IgD-negative memory B cell (primary cell): ENCODE measurements around the gene ENTPD7. TPM values are rescaled to one million over a fixed set of nuclear protein-coding genes. Genes with fewer than 3 reads are reported as not detected.
A peak's percentile ranks its signal among the peaks of the same experiment; 100 is the strongest.

Source experiments
- H3K27ac Mint-ChIP-seq, 3 donors: one replicate each; pipeline ENCODE4 v1.8.0; 2020 to 2022; ENCODE audit warnings: mild to moderate bottlenecking in 3 of 3, mixed read lengths in 3 of 3, moderate library complexity in 1 of 3
- H3K27me3 Mint-ChIP-seq: one replicate; pipeline ENCODE4 v1.8.0; 2021; ENCODE audit warnings: mixed read lengths
- H3K36me3 Mint-ChIP-seq: one replicate; pipeline ENCODE4 v1.8.0; 2020; ENCODE audit warnings: mild to moderate bottlenecking, mixed read lengths
- H3K4me1 Mint-ChIP-seq, 3 donors: one replicate each; pipeline ENCODE4 v1.8.0; 2020 to 2022; ENCODE audit warnings: mixed read lengths in 3 of 3, mild to moderate bottlenecking in 1 of 3
- H3K4me3 Mint-ChIP-seq, 4 donors: one replicate each; pipeline ENCODE4 v1.8.0; 2020 to 2022; ENCODE audit warnings: mild to moderate bottlenecking in 4 of 4, mixed read lengths in 4 of 4, moderate library complexity in 3 of 4
- H3K9me3 Mint-ChIP-seq, 3 donors: one replicate each; pipeline ENCODE4 v1.8.0; 2020 to 2021; ENCODE audit warnings: mixed read lengths in 3 of 3, mild to moderate bottlenecking in 1 of 3
- polyA plus RNA-seq: library from polyadenylated mRNA; unstranded; fragments of 300-500 nt; fragmentation: Illumina TruSeq; gene quantifications from one replicate; pipeline ENCODE4 v1.2.3, GENCODE V29; 2021

ENTPD7 gene
- polyA plus RNA-seq, 1 donor from 2014 or later: 0.99 TPM

- H3K36me3 Mint-ChIP-seq: peaks cover 15% of the 10 kb centered on the region
- H3K9me3 Mint-ChIP-seq: no peaks in the 10 kb centered on the region
- H3K4me1 Mint-ChIP-seq: no peaks in the 10 kb centered on the region
- no peak overlapping the region for H3K4me3 Mint-ChIP-seq
- no peaks in the 10 kb centered on the region for H3K27me3 Mint-ChIP-seq
- no peak overlapping the region for H3K27ac Mint-ChIP-seq
Observed at GRCh38 chr10:99693933-99694583, 34.7 kb downstream of the ENTPD7 start.

GRCh38 chr10:99695761-99696160 is 36.5 kb downstream of the ENTPD7 start:
- Mint-ChIP-seq H3K36me3 (peaks cover 15% of the 10 kb centered on the region), H3K27ac (no peak overlapping the region), H3K9me3 (no peaks in the 10 kb centered on the region), H3K4me3 (no peak overlapping the region), H3K4me1 (no peaks in the 10 kb centered on the region), H3K27me3 (no peaks in the 10 kb centered on the region)

- no peaks in the 10 kb centered on the region for H3K4me1 Mint-ChIP-seq
- no peaks in the 10 kb centered on the region for H3K9me3 Mint-ChIP-seq
- no peaks in the 10 kb centered on the region for H3K27me3 Mint-ChIP-seq
- H3K36me3 Mint-ChIP-seq: peaks cover 6% of the 10 kb centered on the region
- H3K27ac Mint-ChIP-seq: no peak overlapping the region
- no peak overlapping the region for H3K4me3 Mint-ChIP-seq
Observed at GRCh38 chr10:99698504-99699080, 39.3 kb downstream of the ENTPD7 start.

GRCh38 chr10:99700649-99701048 is 41.3 kb downstream of the ENTPD7 start:
- Mint-ChIP-seq H3K9me3 (no peaks in the 10 kb centered on the region), H3K27me3 (no peaks in the 10 kb centered on the region), H3K4me1 (no peaks in the 10 kb centered on the region), H3K27ac (no peak overlapping the region), H3K4me3 (no peak overlapping the region), H3K36me3 (peaks cover 9% of the 10 kb centered on the region)

GRCh38 chr10:99708428-99709012 is 49.2 kb downstream of the ENTPD7 start:
- H3K27me3 Mint-ChIP-seq: no peaks in the 10 kb centered on the region
- H3K4me1 Mint-ChIP-seq: peaks cover 0 to 1% (median 0%) of the 10 kb centered on the region in 3 donors
- no peak overlapping the region for H3K27ac Mint-ChIP-seq
- peaks cover 4% of the 10 kb centered on the region for H3K36me3 Mint-ChIP-seq
- H3K4me3 Mint-ChIP-seq: no peak overlapping the region
- H3K9me3 Mint-ChIP-seq: no peaks in the 10 kb centered on the region

- Mint-ChIP-seq H3K36me3 (peaks cover 4% of the 10 kb centered on the region), H3K4me3 (no peak overlapping the region), H3K27ac (peak overlapping the region in 1 of 3 donors; percentile 35), H3K9me3 (no peaks in the 10 kb centered on the region), H3K27me3 (no peaks in the 10 kb centered on the region), H3K4me1 (peaks cover 0 to 1% (median 0%) of the 10 kb centered on the region in 3 donors)
Observed at GRCh38 chr10:99709480-99710229, 50.3 kb downstream of the ENTPD7 start.

- Mint-ChIP-seq H3K36me3 (peaks cover 2% of the 10 kb centered on the region), H3K4me1 (peaks cover 0 to 1% (median 0%) of the 10 kb centered on the region in 3 donors), H3K9me3 (no peaks in the 10 kb centered on the region), H3K27me3 (no peaks in the 10 kb centered on the region), H3K27ac (no peak overlapping the region), H3K4me3 (no peak overlapping the region)
Observed at GRCh38 chr10:99711129-99711719, 51.9 kb downstream of the ENTPD7 start.

GRCh38 chr10:99714446-99714845 is 55.1 kb downstream of the ENTPD7 start:
- Mint-ChIP-seq H3K4me3 (no peak overlapping the region), H3K9me3 (no peaks in the 10 kb centered on the region), H3K27ac (no peak overlapping the region), H3K27me3 (no peaks in the 10 kb centered on the region), H3K4me1 (peaks cover 0 to 1% (median 0%) of the 10 kb centered on the region in 3 donors), H3K36me3 (peaks cover 8% of the 10 kb centered on the region)

GRCh38 chr10:99720387-99720786 is 61.1 kb downstream of the ENTPD7 start:
- Mint-ChIP-seq H3K27me3 (no peaks in the 10 kb centered on the region), H3K9me3 (no peaks in the 10 kb centered on the region), H3K4me1 (no peaks in the 10 kb centered on the region), H3K27ac (peak overlapping the region in 1 of 3 donors; percentile 80), H3K36me3 (peaks cover 17% of the 10 kb centered on the region), H3K4me3 (no peak overlapping the region)

GRCh38 chr10:99730026-99730425 is 70.7 kb downstream of the ENTPD7 start:
- no peaks in the 10 kb centered on the region for H3K9me3 Mint-ChIP-seq
- H3K36me3 Mint-ChIP-seq: peaks cover 6% of the 10 kb centered on the region
- H3K4me1 Mint-ChIP-seq: peaks cover 12 to 28% (median 20%) of the 10 kb centered on the region in 3 donors
- no peak overlapping the region for H3K27ac Mint-ChIP-seq
- no peaks in the 10 kb centered on the region for H3K27me3 Mint-ChIP-seq
- peak overlapping the region in 1 of 4 donors; percentile 37 for H3K4me3 Mint-ChIP-seq

- H3K4me1 Mint-ChIP-seq: peaks cover 12 to 28% (median 26%) of the 10 kb centered on the region in 3 donors
- H3K36me3 Mint-ChIP-seq: peaks cover 4% of the 10 kb centered on the region
- H3K4me3 Mint-ChIP-seq: peak overlapping the region; percentile 99 to 100 (median 100)
- no peaks in the 10 kb centered on the region for H3K9me3 Mint-ChIP-seq
- H3K27me3 Mint-ChIP-seq: no peaks in the 10 kb centered on the region
- H3K27ac Mint-ChIP-seq: peak overlapping the region; percentile 97 to 99 (median 97)
Observed at GRCh38 chr10:99731306-99732032, 72.2 kb downstream of the ENTPD7 start.

GRCh38 chr10:99732033-99732842 is 72.9 kb downstream of the ENTPD7 start, which contains the start of the genes COX15 and CUTC:
Gene COX15 (minus strand): TSS chr10:99732127. CDS start chr10:99732049, 78 bp downstream.
Gene CUTC (plus strand): TSS chr10:99732234. CDS start chr10:99732349, 115 bp downstream.
- Mint-ChIP-seq H3K9me3 (no peaks in the 10 kb centered on the region), H3K27me3 (no peaks in the 10 kb centered on the region), H3K27ac (peak within 1 kb of the TSS; percentile 97 to 99 (median 97)), H3K4me1 (peaks cover 12 to 28% (median 28%) of the 10 kb centered on the region in 3 donors), H3K36me3 (peaks cover 5% of the 10 kb centered on the region), H3K4me3 (peak within 1 kb of the TSS; percentile 99 to 100 (median 100))

- H3K27ac Mint-ChIP-seq: peak overlapping the region in 1 of 3 donors; percentile 62
- no peaks in the 10 kb centered on the region for H3K9me3 Mint-ChIP-seq
- peaks cover 15 to 29% (median 28%) of the 10 kb centered on the region in 3 donors for H3K4me1 Mint-ChIP-seq
- no peaks in the 10 kb centered on the region for H3K27me3 Mint-ChIP-seq
- peak overlapping the region; percentile 53 to 85 (median 73) for H3K4me3 Mint-ChIP-seq
- H3K36me3 Mint-ChIP-seq: peaks cover 9% of the 10 kb centered on the region
Observed at GRCh38 chr10:99733366-99733765, 74.1 kb downstream of the ENTPD7 start.
